GM04503 (cell line): Measurements from ENCODE around the gene EFCC1.
"Not testable (repeated sequence)": the region's sequence is repeated elsewhere in the genome, so short reads cannot be mapped to it uniquely, and the experiment has no call there.

Experiments used
- DNase-seq: peaks from one replicate; pipeline ENCODE4 v3.0.0-alpha.2; 2012; ENCODE audit warnings: low read depth

EFCC1 gene

GRCh38 chr3:129054605-129055104 lies 53.6 kb downstream of the EFCC1 start:
- DNase-seq: no peak

GRCh38 chr3:129056451-129057173 lies 55.5 kb downstream of the EFCC1 start:
- DNase-seq: no peak

- DNase-seq: no peak
Measured at GRCh38 chr3:129057249-129057648, 56.1 kb downstream of the EFCC1 start.

GRCh38 chr3:129058441-129059200 lies 57.5 kb downstream of the EFCC1 start:
- DNase-seq: no peak

GRCh38 chr3:129059311-129059958 lies 58.3 kb downstream of the EFCC1 start:
- DNase-seq: no peak

GRCh38 chr3:129060276-129061022 lies 59.3 kb downstream of the EFCC1 start, which contains the start of gene GP9:
Gene GP9 (plus strand): TSS chr3:129060779. CDS start chr3:129061740, 961 bp downstream.
- DNase-seq: no peak

- no peak for DNase-seq
Measured at GRCh38 chr3:129061023-129061887, 60.2 kb downstream of the EFCC1 start.

- DNase-seq: no peak
Measured at GRCh38 chr3:129061888-129062834, 61.1 kb downstream of the EFCC1 start.

- no peak for DNase-seq
Measured at GRCh38 chr3:129063091-129063640, 62.1 kb downstream of the EFCC1 start.

- no peak for DNase-seq
Measured at GRCh38 chr3:129063841-129064482, 62.9 kb downstream of the EFCC1 start.

GRCh38 chr3:129065016-129065719 lies 64.1 kb downstream of the EFCC1 start:
- DNase-seq: no peak

- no peak for DNase-seq
Measured at GRCh38 chr3:129065720-129066073, 64.6 kb downstream of the EFCC1 start.

- DNase-seq: not testable (repeated sequence)
Measured at GRCh38 chr3:129067719-129068118, 66.6 kb downstream of the EFCC1 start.

- no peak for DNase-seq
Measured at GRCh38 chr3:129068291-129068886, 67.3 kb downstream of the EFCC1 start.

GRCh38 chr3:129069313-129070085 lies 68.4 kb downstream of the EFCC1 start:
- DNase-seq: not testable (repeated sequence)

GRCh38 chr3:129070086-129070885 lies 69.2 kb downstream of the EFCC1 start:
- DNase-seq: no peak
